AG09309 (cell line): ENCODE data around the gene PDE6B.

ENCODE experiments used
- DNase-seq: peaks from one replicate; pipeline ENCODE4 v3.0.0-alpha.2; 2010; ENCODE audit warnings: low read depth
- H3K4me3 ChIP-seq: 2 replicates; pipeline ENCODE4 v1.5.1; 2011; ENCODE audit warnings: mild to moderate bottlenecking, low read depth, low read length, moderate library complexity; ENCODE audit not compliant: control insufficient read depth
- CTCF ChIP-seq: IDR thresholded peaks from 2 replicates; pipeline ENCODE4 v1.5.1; 2011; ENCODE audit warnings: mild to moderate bottlenecking, low read depth, low read length, inconsistent platforms; ENCODE audit not compliant: insufficient read depth, control insufficient read depth; ENCODE audit errors: missing control alignments

PDE6B gene

GRCh38 chr4:650461-650860 is 25.1 kb downstream of the PDE6B start:
- H3K4me3 ChIP-seq, result no peak overlapping the region
- DNase-seq, result no peak
- no peak for TF ChIP-seq CTCF

- DNase-seq, result no peak
Measured at GRCh38 chr4:650951-651883, 25.8 kb downstream of the PDE6B start.

GRCh38 chr4:651884-652642 is 26.7 kb downstream of the PDE6B start:
- TF ChIP-seq CTCF, result no peak
- no peak overlapping the region for H3K4me3 ChIP-seq
- DNase-seq, result no peak

More at GRCh38 chr4:650951-651883, 25.8 kb downstream of the PDE6B start:
- no peak overlapping the region for H3K4me3 ChIP-seq
- TF ChIP-seq CTCF, result no peak

- no peak for DNase-seq
- no peak overlapping the region for H3K4me3 ChIP-seq
- no peak for TF ChIP-seq CTCF
Measured at GRCh38 chr4:653080-653821, 27.9 kb downstream of the PDE6B start.

- TF ChIP-seq CTCF, result no peak
- no peak for DNase-seq
- no peak overlapping the region for H3K4me3 ChIP-seq
Measured at GRCh38 chr4:653831-654502, 28.6 kb downstream of the PDE6B start.

GRCh38 chr4:654503-654845 is 29.1 kb downstream of the PDE6B start:
- no peak overlapping the region for H3K4me3 ChIP-seq
- no peak for TF ChIP-seq CTCF
- DNase-seq, result no peak
